Measurements from ENCODE around the gene ADRA2A.

ADRA2A gene

DNA sequence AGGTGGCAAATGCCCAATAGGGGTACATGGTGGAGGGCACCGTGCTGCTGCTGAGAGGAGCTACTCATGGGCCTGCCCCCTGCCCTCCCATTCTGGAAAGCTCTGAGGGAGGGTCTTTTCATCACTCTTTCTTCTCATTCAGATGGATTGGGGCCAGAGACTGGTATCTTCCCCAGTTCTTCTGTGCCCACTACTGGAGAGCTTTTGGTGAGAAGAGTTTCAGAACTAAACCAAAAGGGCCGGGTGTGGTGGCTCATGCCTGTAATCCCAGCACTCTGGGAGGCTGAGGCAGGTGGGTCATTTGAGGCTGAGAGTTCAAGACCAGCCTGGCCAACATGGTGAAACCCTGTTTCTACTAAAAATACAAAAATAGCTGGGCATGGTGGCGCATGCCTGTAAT, 12.5 kb downstream of the ADRA2A start:
- no peak for TF ChIP-seq POLR2A (IDR thresholded peaks at IDR 0.05; ENCODE audit: low read depth, low read length)
- DNase-seq (ENCODE audit: insufficient read length, low spot score) (no peak), FAIRE-seq (no peak)

- FAIRE-seq (no peak), DNase-seq (ENCODE audit: insufficient read length, low spot score) (no peak)
- TF ChIP-seq POLR2A (IDR thresholded peaks at IDR 0.05; ENCODE audit: low read depth, low read length): no peak
Measured at GRCh38 chr10:111091833-111092232, 15.0 kb downstream of the ADRA2A start.

DNA sequence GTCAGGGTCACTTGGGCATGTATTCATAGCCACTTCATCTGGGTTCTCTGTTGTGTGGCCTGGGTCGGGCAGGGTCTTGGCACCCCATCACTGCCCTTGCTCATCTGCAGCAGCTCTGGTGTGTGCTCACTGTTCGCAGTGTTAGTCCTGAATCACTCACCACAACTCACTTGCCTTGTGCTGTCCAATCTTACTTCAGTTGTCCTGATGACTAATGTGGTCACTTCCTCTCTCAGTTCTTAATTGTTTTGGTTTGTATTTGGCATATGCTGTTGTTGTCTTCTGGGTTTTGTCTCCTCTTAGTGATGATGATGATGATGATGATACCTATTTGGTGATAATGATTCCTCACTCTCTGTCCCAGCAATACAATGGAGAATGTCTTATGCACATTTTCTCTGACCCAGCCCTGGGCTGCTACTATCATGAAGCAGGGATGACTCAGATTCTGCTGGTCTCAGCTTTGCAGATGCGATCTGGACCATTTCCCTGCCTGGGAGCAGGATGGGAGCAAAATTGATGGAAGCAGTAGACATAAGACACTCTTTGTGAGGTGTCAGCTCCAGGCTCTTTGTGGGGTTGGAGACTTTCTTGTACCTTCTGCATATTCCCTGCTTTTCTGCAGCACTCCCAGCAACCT, 17.0 kb downstream of the ADRA2A start:
- FAIRE-seq (no peak), DNase-seq (ENCODE audit: insufficient read length, low spot score) (peak; percentile 56)
- no peak for TF ChIP-seq POLR2A (IDR thresholded peaks at IDR 0.05; ENCODE audit: low read depth, low read length)

GRCh38 chr10:111098679-111099437, 22.0 kb downstream of the ADRA2A start:
- TF ChIP-seq POLR2A (IDR thresholded peaks at IDR 0.05; ENCODE audit: low read depth, low read length): no peak
- DNase-seq (ENCODE audit: insufficient read length, low spot score) (no peak), FAIRE-seq (no peak)

DNA sequence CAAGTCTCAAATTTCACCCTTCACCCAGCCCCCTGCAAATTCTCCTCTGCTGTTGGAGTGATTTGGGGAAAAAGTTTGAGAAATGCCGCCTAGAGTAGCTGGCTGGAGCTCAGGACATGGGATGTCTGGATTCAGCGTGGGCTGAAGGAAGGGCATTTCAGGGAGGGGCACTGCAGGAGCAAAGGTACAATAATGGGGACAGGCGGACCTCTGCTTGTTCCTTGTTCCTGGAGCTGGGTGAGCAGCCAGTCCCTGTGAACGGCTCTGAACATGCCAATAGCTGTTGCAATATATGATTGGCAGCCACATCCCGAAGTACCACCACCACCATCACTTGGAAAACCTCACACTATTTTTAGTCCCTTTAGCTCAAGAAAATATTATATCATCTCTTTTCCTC, 23.4 kb downstream of the ADRA2A start:
- TF ChIP-seq POLR2A (IDR thresholded peaks at IDR 0.05; ENCODE audit: low read depth, low read length): no peak

GRCh38 chr10:111101796-111102195, 25.0 kb downstream of the ADRA2A start:
- DNase-seq (ENCODE audit: insufficient read length, low spot score) (no peak), FAIRE-seq (no peak)
- TF ChIP-seq POLR2A (IDR thresholded peaks at IDR 0.05; ENCODE audit: low read depth, low read length): no peak

More for the DNA sequence above, 23.4 kb downstream of the ADRA2A start:
- FAIRE-seq (no peak), DNase-seq (ENCODE audit: insufficient read length, low spot score) (no peak)

DNA sequence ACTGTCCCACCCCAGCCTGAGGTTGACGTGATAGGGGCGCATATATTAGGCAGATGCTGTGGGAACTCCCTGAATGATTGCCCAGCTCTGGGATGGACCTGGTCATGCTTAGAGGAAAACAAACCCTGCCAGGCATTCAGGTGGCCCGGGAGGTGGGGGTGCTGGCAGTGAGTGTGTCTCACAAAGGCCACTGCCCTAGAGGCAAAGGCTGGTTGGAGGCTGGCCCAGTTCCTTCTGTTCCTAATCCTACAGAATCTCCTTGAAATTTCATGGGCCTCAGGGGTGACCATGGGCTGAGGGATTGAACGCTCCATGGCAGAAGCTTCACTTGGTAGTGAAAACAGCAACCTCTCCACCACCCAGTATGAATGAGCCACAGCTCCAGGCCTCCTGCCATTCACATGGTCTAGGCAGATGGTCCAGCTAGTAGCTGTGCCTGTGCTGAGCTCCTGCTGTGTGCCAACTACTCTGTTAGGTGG, 25.6 kb downstream of the ADRA2A start:
- FAIRE-seq: no peak
- no peak for TF ChIP-seq POLR2A (IDR thresholded peaks at IDR 0.05; ENCODE audit: low read depth, low read length)
- DNase-seq (ENCODE audit: insufficient read length, low spot score): no peak

- TF ChIP-seq POLR2A (IDR thresholded peaks at IDR 0.05; ENCODE audit: low read depth, low read length): no peak
- DNase-seq (ENCODE audit: insufficient read length, low spot score) (no peak), FAIRE-seq (no peak)
Measured at GRCh38 chr10:111103196-111103840, 26.5 kb downstream of the ADRA2A start.

- FAIRE-seq: no peak
- no peak for TF ChIP-seq POLR2A (IDR thresholded peaks at IDR 0.05; ENCODE audit: low read depth, low read length)
Measured at GRCh38 chr10:111104811-111105210, 28.0 kb downstream of the ADRA2A start.

DNA sequence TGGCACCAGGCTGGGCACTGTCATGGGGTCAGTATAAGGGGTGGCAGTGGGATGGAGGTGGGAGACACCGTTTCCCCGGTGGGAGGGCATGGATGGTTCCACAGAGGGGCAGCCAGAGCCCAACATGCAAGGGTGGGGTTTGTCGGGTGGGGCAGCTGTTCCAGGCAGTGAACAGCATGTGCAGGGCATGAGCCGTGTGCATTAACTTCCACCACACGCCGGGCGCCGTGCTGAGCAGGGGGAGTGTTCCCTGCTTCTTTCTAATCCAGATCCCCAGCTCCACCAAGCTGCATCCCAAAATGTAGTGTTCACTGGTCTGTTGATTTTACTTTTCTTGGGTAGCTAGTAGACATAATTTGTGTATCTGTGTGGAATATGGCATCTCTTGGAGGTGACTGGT, 29.3 kb downstream of the ADRA2A start:
- TF ChIP-seq POLR2A (IDR thresholded peaks at IDR 0.05; ENCODE audit: low read depth, low read length): no peak
- DNase-seq (ENCODE audit: insufficient read length, low spot score) (no peak), FAIRE-seq (no peak)

More at GRCh38 chr10:111104811-111105210, 28.0 kb downstream of the ADRA2A start:
- DNase-seq (ENCODE audit: insufficient read length, low spot score): no peak

GRCh38 chr10:111107023-111107422, 30.2 kb downstream of the ADRA2A start:
- no peak for TF ChIP-seq POLR2A (IDR thresholded peaks at IDR 0.05; ENCODE audit: low read depth, low read length)
- no peak for FAIRE-seq

GRCh38 chr10:111107846-111108245, 31.0 kb downstream of the ADRA2A start:
- no peak for TF ChIP-seq POLR2A (IDR thresholded peaks at IDR 0.05; ENCODE audit: low read depth, low read length)
- FAIRE-seq: no peak
- no peak for DNase-seq (ENCODE audit: insufficient read length, low spot score)

More at GRCh38 chr10:111107023-111107422, 30.2 kb downstream of the ADRA2A start:
- DNase-seq (ENCODE audit: insufficient read length, low spot score): no peak

GRCh38 chr10:111108441-111108840, 31.6 kb downstream of the ADRA2A start:
- DNase-seq (ENCODE audit: insufficient read length, low spot score): no peak
- FAIRE-seq: no peak
- TF ChIP-seq POLR2A (IDR thresholded peaks at IDR 0.05; ENCODE audit: low read depth, low read length): no peak

DNA sequence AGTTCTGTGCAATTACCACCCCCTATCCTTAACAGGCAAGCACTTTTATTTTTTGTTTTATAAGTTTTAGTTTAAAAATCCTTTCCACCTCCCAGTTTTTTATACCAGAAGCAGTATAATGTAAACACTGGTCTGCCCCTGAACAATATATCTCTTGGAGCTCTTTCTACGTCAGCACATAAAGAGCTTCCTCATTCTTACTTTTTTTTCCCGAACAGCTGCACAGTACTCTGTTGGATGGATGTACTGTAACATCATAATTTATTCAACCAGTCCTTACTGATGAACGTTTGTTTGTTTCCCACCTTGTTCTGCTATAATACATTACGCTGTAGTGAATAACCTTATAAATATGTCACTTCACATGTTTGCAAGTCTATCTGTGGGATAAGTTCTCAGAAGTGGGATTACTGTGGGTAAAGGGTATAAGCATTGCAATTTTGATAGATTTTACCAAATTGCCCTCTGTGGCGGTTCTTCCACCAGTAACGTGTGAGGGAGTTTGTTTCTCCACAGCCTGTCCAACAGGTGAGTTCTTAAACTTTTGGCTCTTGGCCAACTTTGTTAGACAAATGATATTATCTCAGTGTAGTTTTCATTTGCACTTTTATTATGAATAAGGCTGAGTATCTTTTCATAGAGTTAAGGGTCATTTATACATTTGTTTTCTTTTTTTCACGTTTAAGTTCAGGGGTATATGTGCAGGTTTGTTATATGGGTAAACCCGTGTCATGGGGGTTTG, 32.8 kb downstream of the ADRA2A start:
- no peak for TF ChIP-seq POLR2A (IDR thresholded peaks at IDR 0.05; ENCODE audit: low read depth, low read length)
- DNase-seq (ENCODE audit: insufficient read length, low spot score) (no peak), FAIRE-seq (no peak)
